SK-N-SH (cell line): Measurements from ENCODE around the gene CACNA1A. TPM values are rescaled to one million over a fixed set of nuclear protein-coding genes. Genes with fewer than 3 reads are reported as not detected.

Experiments used
- CTCF ChIA-PET: fragments of 300-600, 350-600 bp; formaldehyde crosslinking; extraction: SDS; loops from one replicate; lab custom pipeline; 2021; lab: Yijun Ruan, JAX
- POLR2A ChIA-PET: fragments of 350-600 bp; sonication (Branson Sonifier 250); formaldehyde crosslinking; extraction: SDS; loops from one replicate; lab custom pipeline; 2020; ENCODE audit warnings: antibody characterized with exemption, inconsistent platforms; lab: Yijun Ruan, JAX
- DNase-seq: peaks from one replicate; pipeline ENCODE4 v3.0.0; 2012
- H2AFZ ChIP-seq: fragments of 200-600 bp; sonication (generic); 2 replicates; pipeline ENCODE4 v1.8.1; 2016; ENCODE audit warnings: antibody characterized with exemption, mild to moderate bottlenecking, low read depth
- H3F3A ChIP-seq: fragments of 200-600 bp; sonication (generic); replicated peaks from 2 replicates; pipeline ENCODE3; 2016; ENCODE audit warnings: antibody characterized with exemption, mild to moderate bottlenecking; ENCODE audit not compliant: insufficient read depth
- H3K27ac ChIP-seq, 2 experiments: fragments of 200-500 bp in 1 of 2; fragments of 200-600 bp in 1 of 2; sonication (Bioruptor generic) in 1 of 2; sonication (generic), shearing (Covaris generic) in 1 of 2; 2 replicates each; pipeline versions ENCODE4 v1.5.1 to v1.6.1; 2014 to 2016; ENCODE audit warnings: low read depth in 2 of 2, inconsistent platforms in 1 of 2, low read length in 1 of 2, mild to moderate bottlenecking in 1 of 2, mixed read lengths in 1 of 2
- H3K27me3 ChIP-seq: fragments of 200-600 bp; sonication (generic), shearing (Covaris generic); 2 replicates; pipeline ENCODE4 v1.6.1; 2016; ENCODE audit warnings: mixed run types; ENCODE audit not compliant: insufficient read depth
- H3K36me3 ChIP-seq, 2 experiments: fragments of 200-500 bp in 1 of 2; fragments of 200-600 bp in 1 of 2; sonication (Bioruptor generic) in 1 of 2; sonication (generic) in 1 of 2; replicated peaks in 1 of 2; 2 replicates each; pipeline versions ENCODE3 to v1.5.1; 2014 to 2016; ENCODE audit warnings: low read length in 1 of 2, mild to moderate bottlenecking in 1 of 2; ENCODE audit not compliant: insufficient read depth in 2 of 2, control insufficient read depth in 1 of 2
- H3K4me1 ChIP-seq, 2 experiments: fragments of 200-500 bp in 1 of 2; fragments of 200-600 bp in 1 of 2; sonication (Bioruptor generic) in 1 of 2; sonication (generic), shearing (Covaris generic) in 1 of 2; 2 replicates each; pipeline versions ENCODE4 v1.5.1 to v1.6.1; 2014 to 2016; ENCODE audit warnings: low read depth in 1 of 2, low read length in 1 of 2, mixed run types in 1 of 2; ENCODE audit not compliant: insufficient read depth in 2 of 2, control insufficient read depth in 1 of 2
- H3K4me2 ChIP-seq: fragments of 200-600 bp; sonication (generic), shearing (Covaris generic); 2 replicates; pipeline ENCODE4 v1.6.1; 2017; ENCODE audit warnings: mixed run types
- H3K4me3 ChIP-seq, 2 experiments: fragments of 200-500 bp in 1 of 2; fragments of 200-600 bp in 1 of 2; sonication (Bioruptor generic) in 1 of 2; sonication (generic), shearing (Covaris generic) in 1 of 2; 2 replicates each; pipeline versions ENCODE4 v1.5.1 to v1.8.1; 2014 to 2016; ENCODE audit warnings: low read depth in 2 of 2, inconsistent platforms in 1 of 2, low read length in 1 of 2, mild to moderate bottlenecking in 1 of 2, mixed read lengths in 1 of 2, moderate library complexity in 1 of 2
- H3K79me2 ChIP-seq: fragments of 200-600 bp; sonication (generic); 2 replicates; pipeline ENCODE4 v1.8.1; 2017; ENCODE audit warnings: mild to moderate bottlenecking; ENCODE audit not compliant: insufficient read depth
- H3K9ac ChIP-seq: fragments of 200-600 bp; sonication (generic); 2 replicates; pipeline ENCODE4 v1.6.1; 2017; ENCODE audit warnings: mixed run types
- H3K9me2 ChIP-seq: fragments of 200-600 bp; sonication (generic); 2 replicates; pipeline ENCODE4 v1.6.1; 2017; ENCODE audit warnings: mixed run types
- H3K9me3 ChIP-seq: fragments of 200-600 bp; sonication (generic); 2 replicates; pipeline ENCODE4 v1.6.1; 2017; ENCODE audit warnings: mixed run types, mild to moderate bottlenecking, moderate library complexity
- H4K20me1 ChIP-seq: fragments of 200-600 bp; sonication (generic); 2 replicates; pipeline ENCODE4 v1.6.1; 2017; ENCODE audit warnings: mild to moderate bottlenecking, mixed run types; ENCODE audit not compliant: insufficient read depth
- CHD2 ChIP-seq: fragments of 150-350 bp; IDR thresholded peaks from 2 replicates; pipeline ENCODE4 v1.6.1; 2018; ENCODE audit warnings: low read length; ENCODE audit not compliant: partially characterized antibody
- CTCF ChIP-seq: fragments of 200-600 bp; sonication (generic); IDR thresholded peaks from 2 replicates; pipeline ENCODE4 v1.6.1; 2017; ENCODE audit warnings: antibody characterized with exemption, mild to moderate bottlenecking, moderate library complexity
- ELF1 ChIP-seq: IDR thresholded peaks from 2 replicates; pipeline ENCODE4 v1.4.0; 2012
- EP300 ChIP-seq, 2 experiments: IDR thresholded peaks; 2 replicates each; pipeline versions ENCODE4 v1.4.0 to v1.6.1; 2012; ENCODE audit warnings: borderline replicate concordance in 1 of 2, low read depth in 1 of 2, low read length in 1 of 2
- EZH2phosphoT487 ChIP-seq: fragments of 200-600 bp; sonication (generic); IDR thresholded peaks from 2 replicates; pipeline ENCODE4 v1.6.1; 2017; ENCODE audit warnings: low read depth, mixed run types, mild to moderate bottlenecking, antibody characterized with exemption, moderate library complexity, borderline replicate concordance
- FOXJ3 ChIP-seq: sonication (generic); formaldehyde crosslinking; IDR thresholded peaks from 2 replicates; pipeline ENCODE4 v1.5.1; 2020; ENCODE audit warnings: mild to moderate bottlenecking, missing genetic modification reagents
- FOXM1 ChIP-seq: IDR thresholded peaks from 2 replicates; pipeline ENCODE4 v1.4.0; 2012; ENCODE audit warnings: low read depth, mild to moderate bottlenecking
- GABPA ChIP-seq: IDR thresholded peaks from 2 replicates; pipeline ENCODE4 v1.4.0; 2012; ENCODE audit warnings: low read depth, mild to moderate bottlenecking
- GATA2 ChIP-seq: sonication (generic); formaldehyde crosslinking; IDR thresholded peaks from 2 replicates; pipeline ENCODE4 v1.5.0; 2020; ENCODE audit warnings: mild to moderate bottlenecking, missing genetic modification reagents
- IRF3 ChIP-seq: fragments of 150-350 bp; IDR thresholded peaks from 2 replicates; pipeline ENCODE4 v1.6.1; 2016; ENCODE audit warnings: mild to moderate bottlenecking, low read depth, low read length
- MEF2A ChIP-seq: IDR thresholded peaks from 2 replicates; pipeline ENCODE4 v1.4.0; 2012; ENCODE audit warnings: low read depth, borderline replicate concordance
- MXI1 ChIP-seq: IDR thresholded peaks from 2 replicates; pipeline ENCODE4 v1.6.1; 2012; ENCODE audit warnings: mild to moderate bottlenecking, low read depth, low read length, improper control_type of control experiment
- POLR2AphosphoS5 ChIP-seq: IDR thresholded peaks from 2 replicates; pipeline ENCODE4 v1.6.1; 2012; ENCODE audit warnings: low read depth, low read length
- RAD21 ChIP-seq: IDR thresholded peaks from 2 replicates; pipeline ENCODE4 v1.6.1; 2012; ENCODE audit warnings: mild to moderate bottlenecking, low read length
- RFX5 ChIP-seq: IDR thresholded peaks from 2 replicates; pipeline ENCODE4 v1.6.1; 2012; ENCODE audit warnings: mild to moderate bottlenecking, improper control_type of control experiment, low read length
- RXRA ChIP-seq: IDR thresholded peaks from 2 replicates; pipeline ENCODE4 v1.4.0; 2012; ENCODE audit warnings: low read depth, mild to moderate bottlenecking, borderline replicate concordance
- SMC3 ChIP-seq: IDR thresholded peaks from 2 replicates; pipeline ENCODE4 v1.6.1; 2012; ENCODE audit warnings: low read depth, low read length, improper control_type of control experiment
- TCF12 ChIP-seq: IDR thresholded peaks from 2 replicates; pipeline ENCODE4 v1.4.0; 2012
- TEAD4 ChIP-seq: IDR thresholded peaks from 2 replicates; pipeline ENCODE4 v1.4.0; 2012; ENCODE audit warnings: mild to moderate bottlenecking, borderline replicate concordance; ENCODE audit not compliant: insufficient read depth
- USF2 ChIP-seq: fragments of 150-350 bp; IDR thresholded peaks from 2 replicates; pipeline ENCODE4 v1.6.1; 2017; ENCODE audit warnings: antibody characterized with exemption, low read length, low read depth, borderline replicate concordance
- YY1 ChIP-seq: IDR thresholded peaks from 2 replicates; pipeline ENCODE4 v1.4.0; 2012; ENCODE audit warnings: low read depth, mild to moderate bottlenecking
- ZBTB33 ChIP-seq: IDR thresholded peaks from 2 replicates; pipeline ENCODE4 v1.4.0; 2012; ENCODE audit warnings: low read depth, borderline replicate concordance
- WGBS: methylation state at CpG from one replicate; pipeline ENCODE4 v1.1.6; 2017; ENCODE audit warnings: low lambda C conversion rate; 5-methylcytosine and 5-hydroxymethylcytosine counted together
- polyA plus RNA-seq, 3 experiments: library from polyadenylated mRNA; depleted of rRNA; stranded (reverse); fragments of >200 nt; gene quantifications; 2 replicates each; pipeline ENCODE4 v1.2.3, GENCODE V29; 2012

CACNA1A gene
- polyA plus RNA-seq, 1 of the 3 experiments (the other 2 are of a cell fraction): 1.3 TPM

GRCh38 chr19:13366529-13367143, 139.6 kb downstream of the CACNA1A start (continued):
- peak; percentile 75 for TF ChIP-seq CTCF
- TF ChIP-seq EP300 (IDR thresholded peaks at IDR 0.05; ENCODE audit: borderline replicate concordance in 1 of 2, low read depth in 1 of 2, low read length in 1 of 2): no peak
- no peak for TF ChIP-seq FOXM1
- peak; percentile 61 for TF ChIP-seq RAD21
- no peak for TF ChIP-seq TCF12
- TF ChIP-seq USF2: no peak

GRCh38 chr19:13363954-13364353, 142.3 kb downstream of the CACNA1A start:
- Histone ChIP-seq H3K27me3 (peaks cover 26% of the 10 kb centered on the region), H3K36me3 (no peaks in the 10 kb centered on the region), H3F3A (no peaks in the 10 kb centered on the region), H2AFZ (no peak overlapping the region), H3K4me2 (no peak overlapping the region), H3K4me1 (no peaks in the 10 kb centered on the region), H3K9me3 (peaks cover 5% of the 10 kb centered on the region), H4K20me1 (no peaks in the 10 kb centered on the region), H3K9me2 (no peaks in the 10 kb centered on the region), H3K79me2 (no peaks in the 10 kb centered on the region), H3K4me3 (no peak overlapping the region), H3K9ac (no peak overlapping the region), H3K27ac (no peak overlapping the region)
- POLR2A ChIA-PET: no interaction called here
- no peak for DNase-seq
- 7% methylated on average over 4 of the region's 5 CpGs for WGBS
- TF ChIP-seq ELF1 (no peak), TCF12 (no peak), ZBTB33 (no peak), GATA2 (no peak), YY1 (no peak), CHD2 (no peak), GABPA (no peak), MEF2A (no peak), TEAD4 (no peak), MXI1 (no peak), FOXM1 (no peak), IRF3 (no peak), SMC3 (no peak), FOXJ3 (CRISPR knock-in tag) (no peak), USF2 (no peak), EZH2phosphoT487 (no peak), RFX5 (no peak), RXRA (no peak), POLR2AphosphoS5 (no peak)
- CTCF ChIA-PET: no interaction called here
